K562 (cell line): Measurements from ENCODE around the gene PLCL1. TPM values are rescaled to one million over a fixed set of nuclear protein-coding genes. Genes with fewer than 3 reads are reported as not detected.

ENCODE experiments used
- ATAC-seq: fragments of 200-7000 bp; cut with Tn5 transposase; 3 replicates; pipeline ENCODE4 v1.9.1; 2020; ENCODE audit warnings: moderate library complexity
- BruUV-seq: library from RNA; stranded (reverse); fragments of 400-500 nt; replicated peaks from 2 replicates; lab custom pipeline; 2021; lab: Mats Ljungman, UMichigan
- CTCF ChIA-PET: fragments of 300-600 bp; formaldehyde crosslinking; extraction: SDS; loops from one replicate; lab custom pipeline; 2021; ENCODE audit warnings: low intra/inter-chr PET ratio; lab: Yijun Ruan, JAX
- POLR2A ChIA-PET: fragments of 300-600, 350-650 bp; sonication (Branson Sonifier 250); formaldehyde crosslinking; extraction: SDS; loops from one replicate; lab custom pipeline; 2021; ENCODE audit warnings: antibody characterized with exemption, inconsistent platforms; lab: Yijun Ruan, JAX
- DNase-seq, 4 experiments: peaks; one replicate each; pipeline versions ENCODE4 v3.0.0 to v3.0.0-alpha.2; 2011 to 2018; ENCODE audit warnings: low spot score in 3 of 4, mixed read lengths in 3 of 4; ENCODE audit errors: extremely low read depth in 1 of 4
- FAIRE-seq: peaks from 2 replicates; lab custom pipeline; 2011; peaks lifted over from hg19 to GRCh38; lab: Jason Lieb, UNC
- H2AFZ ChIP-seq: 2 replicates; pipeline ENCODE4 v1.6.0; 2011; ENCODE audit warnings: low read depth, low read length, control low read depth, inconsistent platforms
- H3K27ac ChIP-seq: fragments of 200-600 bp; 3 replicates; pipeline ENCODE4 v1.8.0; 2011; ENCODE audit warnings: low read depth, mild to moderate bottlenecking, control low read depth, inconsistent platforms, low read length, moderate library complexity, mixed read lengths; ENCODE audit errors: extremely low read depth
- H3K27me3 ChIP-seq, 2 experiments: fragments of 300-600 bp in 1 of 2; 2 replicates in 1 of 2; 3 replicates in 1 of 2; pipeline versions ENCODE4 v1.6.0 to v1.8.0; 2011; ENCODE audit warnings: inconsistent platforms in 2 of 2, low read length in 2 of 2, mild to moderate bottlenecking in 1 of 2, mixed read lengths in 1 of 2, moderate library complexity in 1 of 2; ENCODE audit not compliant: control insufficient read depth in 2 of 2, insufficient read depth in 2 of 2
- H3K36me3 ChIP-seq: fragments of 300-600 bp; 3 replicates; pipeline ENCODE4 v1.8.0; 2011; ENCODE audit warnings: mild to moderate bottlenecking, low read length, inconsistent platforms; ENCODE audit not compliant: control insufficient read depth, insufficient read depth
- H3K4me1 ChIP-seq, 2 experiments: fragments of 200-600 bp in 1 of 2; replicated peaks in 1 of 2; 2 replicates in 1 of 2; 3 replicates in 1 of 2; pipeline versions ENCODE4 v1.5.1 to v1.8.0; 2011; ENCODE audit warnings: inconsistent platforms in 2 of 2, low read length in 2 of 2, mild to moderate bottlenecking in 1 of 2, mixed read lengths in 1 of 2, moderate library complexity in 1 of 2; ENCODE audit not compliant: control insufficient read depth in 2 of 2, insufficient read depth in 2 of 2
- H3K4me2 ChIP-seq: 2 replicates; pipeline ENCODE4 v1.6.1; 2011; ENCODE audit warnings: low read length, control low read depth, inconsistent platforms, mixed read lengths; ENCODE audit not compliant: insufficient read depth
- H3K4me3 ChIP-seq: fragments of 200-600 bp; sonication (generic), shearing (Covaris generic); 2 replicates; pipeline ENCODE4 v1.5.1; 2016; ENCODE audit warnings: control low read depth, inconsistent platforms
- H3K79me2 ChIP-seq: fragments of 200-600 bp; 3 replicates; pipeline ENCODE4 v1.8.0; 2011; ENCODE audit warnings: low read length, inconsistent platforms; ENCODE audit not compliant: control insufficient read depth, insufficient read depth
- H3K9ac ChIP-seq, 2 experiments: 2 replicates each; pipeline versions ENCODE4 v1.6.0 to v1.6.1; 2011; ENCODE audit warnings: low read depth in 2 of 2, low read length in 2 of 2, control low read depth in 1 of 2, inconsistent platforms in 1 of 2, mild to moderate bottlenecking in 1 of 2, mixed read lengths in 1 of 2; ENCODE audit not compliant: insufficient read depth in 1 of 2
- H3K9me1 ChIP-seq: one replicate; pipeline ENCODE4 v1.6.0; 2011; ENCODE audit warnings: inconsistent platforms, mild to moderate bottlenecking, low read length, moderate library complexity; ENCODE audit not compliant: control insufficient read depth, insufficient read depth
- H3K9me3 ChIP-seq: replicated peaks from 2 replicates; pipeline ENCODE4 v1.5.1; 2011; ENCODE audit warnings: low read depth, low read length, inconsistent platforms; ENCODE audit not compliant: control insufficient read depth, insufficient read depth
- H4K20me1 ChIP-seq: replicated peaks from 2 replicates; pipeline ENCODE4 v1.6.1; 2011; ENCODE audit warnings: low read length, inconsistent platforms, mixed read lengths; ENCODE audit not compliant: control insufficient read depth, insufficient read depth
- ADNP ChIP-seq: fragments of 200-800 bp; sonication (Bioruptor generic); IDR thresholded peaks from 2 replicates; pipeline ENCODE4 v1.6.1; 2016; ENCODE audit warnings: missing genetic modification characterization, missing compliant biosample characterization
- ARHGAP35 ChIP-seq: fragments of 450-650 bp; IDR thresholded peaks from 2 replicates; pipeline ENCODE4 v1.6.1; 2018; ENCODE audit not compliant: partially characterized antibody
- ATF1 ChIP-seq, 2 experiments: fragments of 450-650 bp in 1 of 2; IDR thresholded peaks; 2 replicates each; pipeline ENCODE4 v1.6.1; 2016; ENCODE audit warnings: missing compliant biosample characterization in 1 of 2, missing genetic modification characterization in 1 of 2
- BHLHE40 ChIP-seq: IDR thresholded peaks from 2 replicates; pipeline ENCODE4 v1.6.1; 2011; ENCODE audit warnings: low read length, improper control_type of control experiment
- BRD4 ChIP-seq: fragments of 200-600 bp; sonication (generic); IDR thresholded peaks from 2 replicates; pipeline ENCODE4 v1.6.1; 2017; ENCODE audit warnings: inconsistent platforms
- CREM ChIP-seq: IDR thresholded peaks from 2 replicates; pipeline ENCODE4 v1.6.1; 2014; ENCODE audit warnings: antibody characterized with exemption, low read depth
- GMEB1 ChIP-seq: fragments of 250-450 bp; sonication (Bioruptor Pico); IDR thresholded peaks from 2 replicates; pipeline ENCODE4 v1.4.0; 2020; ENCODE audit warnings: mild to moderate bottlenecking
- MBD1 ChIP-seq: fragments of 250-450 bp; sonication (Bioruptor Pico); IDR thresholded peaks from 2 replicates; pipeline ENCODE4 v1.8.0; 2022; ENCODE audit warnings: inconsistent platforms
- MTF1 ChIP-seq: fragments of 250-450 bp; sonication (Bioruptor Pico); IDR thresholded peaks from 2 replicates; pipeline ENCODE4 v1.9.0; 2021; ENCODE audit warnings: moderate library complexity, mild to moderate bottlenecking, inconsistent platforms, borderline replicate concordance
- NONO ChIP-seq, 2 experiments: fragments of 200-400 bp in 1 of 2; fragments of 450-650 bp in 1 of 2; formaldehyde crosslinking in 1 of 2; IDR thresholded peaks; 2 replicates each; pipeline ENCODE4 v1.6.1; 2017; ENCODE audit warnings: low read depth in 2 of 2, mild to moderate bottlenecking in 2 of 2, moderate library complexity in 2 of 2, low read length in 1 of 2
- PCBP1 ChIP-seq: fragments of 200-400 bp; formaldehyde crosslinking; IDR thresholded peaks from 2 replicates; pipeline ENCODE4 v1.6.1; 2018; ENCODE audit warnings: mild to moderate bottlenecking, low read depth, low read length; ENCODE audit not compliant: poor library complexity, severe bottlenecking
- RBBP5 ChIP-seq: fragments of 200-600 bp; sonication (generic); IDR thresholded peaks from 2 replicates; pipeline ENCODE4 v1.6.1; 2012; ENCODE audit warnings: borderline replicate concordance, mild to moderate bottlenecking, low read length, control low read depth, inconsistent platforms; ENCODE audit not compliant: insufficient read depth, poor library complexity, severe bottlenecking
- TRIM28 ChIP-seq: fragments of 450-650 bp; IDR thresholded peaks from 2 replicates; pipeline ENCODE4 v1.6.1; 2017
- ZKSCAN3 ChIP-seq: fragments of 250-450 bp; sonication (Bioruptor Pico); IDR thresholded peaks from 2 replicates; pipeline ENCODE4 v1.4.0; 2020
- ZNF121 ChIP-seq: sonication (generic); formaldehyde crosslinking; conservative IDR thresholded peaks from 2 replicates; pipeline ENCODE4 v1.8.0; 2022; ENCODE audit warnings: missing genetic modification reagents
- ZNF75A ChIP-seq: fragments of 450-650 bp; formaldehyde crosslinking; IDR thresholded peaks from 2 replicates; pipeline ENCODE4 v1.4.0; 2020; ENCODE audit warnings: mild to moderate bottlenecking
- in situ Hi-C: fragments of 300-500 bp; cut with MboI; formaldehyde crosslinking; loops from 4 replicates; pipeline ENCODE4 v1.15.0; 2018; ENCODE audit warnings: inconsistent platforms, mixed read lengths
- intact Hi-C: fragments of 100-400 bp; cut with micrococcal nuclease; formaldehyde crosslinking; loops from 2 replicates; pipeline ENCODE4 v1.14.2; 2022
- polyA plus RNA-seq, 8 experiments: library from polyadenylated mRNA; depleted of rRNA in 4 of 8; stranded (reverse) in 5 of 8; unstranded in 3 of 8; fragments of >200 nt; fragmentation: Nextera tagmentation in 2 of 8; fragmentation: Illumina TruSeq in 1 of 8; extraction: Ambion mirVana in 2 of 8; extraction: Trizol in 1 of 8; gene quantifications; 2 replicates each; pipeline versions ENCODE4 v1.2.1 to v1.2.3, GENCODE V29; 2011 to 2014; ENCODE audit warnings: inconsistent platforms in 1 of 8, missing spikeins in 1 of 8
- total RNA-seq, 7 experiments: library from RNA; depleted of rRNA in 6 of 7; stranded (reverse); fragments of >200 nt in 6 of 7; fragmentation: Illumina TruSeq in 2 of 7; extraction: Trizol in 2 of 7; gene quantifications; 2 replicates each; pipeline versions ENCODE4 v1.2.1 to v1.2.3, GENCODE V29; 2011 to 2021; ENCODE audit warnings: low replicate concordance in 1 of 7
- TF ChIP-seq, protein P1 (sequence below): fragments of 250-450 bp; sonication (Bioruptor Pico); IDR thresholded peaks from 2 replicates; pipeline ENCODE4 v1.5.0; 2021

PLCL1 gene
- total and polyA plus RNA-seq, 9 of the 15 experiments (the other 6 are each of a cell fraction or from before 2014, with no cell fraction given), result 2.0 to 17.7 (median 8.6) TPM

GRCh38 chr2:197866455-197866854 is 62.1 kb downstream of the PLCL1 start:
- peaks cover 6 to 42% of the 10 kb centered on the region in 2 experiments for H3K4me1 ChIP-seq
- no peak overlapping the region for H3K4me2 ChIP-seq
- peaks cover 62% of the 10 kb centered on the region for H3K79me2 ChIP-seq
- no peaks in the 10 kb centered on the region; the same call in 2 of the 3 replicates for H3K36me3 ChIP-seq
- H3K27ac ChIP-seq, result no peak overlapping the region
- intact Hi-C loops, result no loop called here
- no peaks in the 10 kb centered on the region for H3K27me3 ChIP-seq
- no peak overlapping the region for H2AFZ ChIP-seq
- ChIA-PET CTCF (no interaction called here), POLR2A (no interaction called here)
- ATAC-seq, result no peak
- BruUV-seq, result no TSS peak
- H3K9me1 ChIP-seq, result no peaks in the 10 kb centered on the region
- no peak overlapping the region for H3K4me3 ChIP-seq
- no peaks in the 10 kb centered on the region for H4K20me1 ChIP-seq
- TF ChIP-seq ZKSCAN3 (CRISPR knock-in tag) (no peak), RBBP5 (no peak), MBD1 (CRISPR knock-in tag) (no peak), ADNP (tag) (no peak), ARHGAP35 (no peak), MTF1 (CRISPR knock-in tag) (no peak), BRD4 (no peak), ZNF121 (CRISPR knock-in tag) (no peak), PCBP1 (no peak), ZNF75A (CRISPR knock-in tag) (no peak), CREM (no peak), NONO (IDR thresholded peaks at IDR 0.05; ENCODE audit: low read depth in 2 of 2, low read length in 1 of 2) (no peak), BHLHE40 (no peak), TRIM28 (no peak), ATF1 (CRISPR knock-in tag; IDR thresholded peaks at IDR 0.05) (no peak), ATF1 (tag; IDR thresholded peaks at IDR 0.05) (no peak), GMEB1 (no peak)
- TF ChIP-seq, protein P1, sequence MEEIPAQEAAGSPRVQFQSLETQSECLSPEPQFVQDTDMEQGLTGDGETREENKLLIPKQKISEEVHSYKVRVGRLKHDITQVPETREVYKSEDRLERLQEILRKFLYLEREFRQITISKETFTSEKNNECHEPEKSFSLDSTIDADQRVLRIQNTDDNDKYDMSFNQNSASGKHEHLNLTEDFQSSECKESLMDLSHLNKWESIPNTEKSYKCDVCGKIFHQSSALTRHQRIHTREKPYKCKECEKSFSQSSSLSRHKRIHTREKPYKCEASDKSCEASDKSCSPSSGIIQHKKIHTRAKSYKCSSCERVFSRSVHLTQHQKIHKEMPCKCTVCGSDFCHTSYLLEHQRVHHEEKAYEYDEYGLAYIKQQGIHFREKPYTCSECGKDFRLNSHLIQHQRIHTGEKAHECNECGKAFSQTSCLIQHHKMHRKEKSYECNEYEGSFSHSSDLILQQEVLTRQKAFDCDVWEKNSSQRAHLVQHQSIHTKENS (CRISPR knock-in tag), result no peak
- TF ChIP-seq, all 486 proteins: peak for 0
- Histone ChIP-seq H3K9me3 (no peaks in the 10 kb centered on the region), H3K9ac (no peak overlapping the region)
- FAIRE-seq (no peak), DNase-seq (no peak)
- in situ Hi-C loops, result no loop called here
